Suprapubic skin (tissue), 4 donors: ENCODE measurements around the gene ZEB1.
"Not testable (repeated sequence)": the region's sequence is repeated elsewhere in the genome, so short reads cannot be mapped to it uniquely, and the experiment has no call there.

Experiments used
- EP300 ChIP-seq: sonication (generic); formaldehyde crosslinking; IDR thresholded peaks from one replicate; pipeline ENCODE4 v1.6.1; 2017; ENCODE audit warnings: antibody characterized with exemption
- POLR2A ChIP-seq, 2 donors: fragments of 450-650 bp; IDR thresholded peaks; one replicate each; pipeline ENCODE4 v1.6.1; 2017; ENCODE audit warnings: antibody characterized with exemption in 2 of 2, mild to moderate bottlenecking in 2 of 2, moderate library complexity in 2 of 2
- POLR2AphosphoS5 ChIP-seq, 3 donors: sonication (generic); formaldehyde crosslinking; IDR thresholded peaks; one replicate each; pipeline ENCODE4 v1.6.1; 2017; ENCODE audit warnings: antibody characterized with exemption in 3 of 3
- TF ChIP-seq, protein P1 (sequence below), 2 donors: fragments of 200-600 bp in 1 of 2; fragments of 450-650 bp in 1 of 2; sonication (generic) in 1 of 2; IDR thresholded peaks; one replicate each; pipeline ENCODE4 v1.5.1; 2016 to 2019; ENCODE audit warnings: antibody characterized with exemption in 2 of 2, mild to moderate bottlenecking in 1 of 2, moderate library complexity in 1 of 2

GRCh38 chr10:31427334-31427733 lies 108.3 kb downstream of the ZEB1 start:
- TF ChIP-seq, protein P1, sequence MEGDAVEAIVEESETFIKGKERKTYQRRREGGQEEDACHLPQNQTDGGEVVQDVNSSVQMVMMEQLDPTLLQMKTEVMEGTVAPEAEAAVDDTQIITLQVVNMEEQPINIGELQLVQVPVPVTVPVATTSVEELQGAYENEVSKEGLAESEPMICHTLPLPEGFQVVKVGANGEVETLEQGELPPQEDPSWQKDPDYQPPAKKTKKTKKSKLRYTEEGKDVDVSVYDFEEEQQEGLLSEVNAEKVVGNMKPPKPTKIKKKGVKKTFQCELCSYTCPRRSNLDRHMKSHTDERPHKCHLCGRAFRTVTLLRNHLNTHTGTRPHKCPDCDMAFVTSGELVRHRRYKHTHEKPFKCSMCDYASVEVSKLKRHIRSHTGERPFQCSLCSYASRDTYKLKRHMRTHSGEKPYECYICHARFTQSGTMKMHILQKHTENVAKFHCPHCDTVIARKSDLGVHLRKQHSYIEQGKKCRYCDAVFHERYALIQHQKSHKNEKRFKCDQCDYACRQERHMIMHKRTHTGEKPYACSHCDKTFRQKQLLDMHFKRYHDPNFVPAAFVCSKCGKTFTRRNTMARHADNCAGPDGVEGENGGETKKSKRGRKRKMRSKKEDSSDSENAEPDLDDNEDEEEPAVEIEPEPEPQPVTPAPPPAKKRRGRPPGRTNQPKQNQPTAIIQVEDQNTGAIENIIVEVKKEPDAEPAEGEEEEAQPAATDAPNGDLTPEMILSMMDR (IDR thresholded peaks at IDR 0.05), result not testable (repeated sequence)
- TF ChIP-seq POLR2A (IDR thresholded peaks at IDR 0.05); EP300; POLR2AphosphoS5 (IDR thresholded peaks at IDR 0.05): not testable (repeated sequence)
